Measurements from ENCODE around the gene KIAA0825.

DNA sequence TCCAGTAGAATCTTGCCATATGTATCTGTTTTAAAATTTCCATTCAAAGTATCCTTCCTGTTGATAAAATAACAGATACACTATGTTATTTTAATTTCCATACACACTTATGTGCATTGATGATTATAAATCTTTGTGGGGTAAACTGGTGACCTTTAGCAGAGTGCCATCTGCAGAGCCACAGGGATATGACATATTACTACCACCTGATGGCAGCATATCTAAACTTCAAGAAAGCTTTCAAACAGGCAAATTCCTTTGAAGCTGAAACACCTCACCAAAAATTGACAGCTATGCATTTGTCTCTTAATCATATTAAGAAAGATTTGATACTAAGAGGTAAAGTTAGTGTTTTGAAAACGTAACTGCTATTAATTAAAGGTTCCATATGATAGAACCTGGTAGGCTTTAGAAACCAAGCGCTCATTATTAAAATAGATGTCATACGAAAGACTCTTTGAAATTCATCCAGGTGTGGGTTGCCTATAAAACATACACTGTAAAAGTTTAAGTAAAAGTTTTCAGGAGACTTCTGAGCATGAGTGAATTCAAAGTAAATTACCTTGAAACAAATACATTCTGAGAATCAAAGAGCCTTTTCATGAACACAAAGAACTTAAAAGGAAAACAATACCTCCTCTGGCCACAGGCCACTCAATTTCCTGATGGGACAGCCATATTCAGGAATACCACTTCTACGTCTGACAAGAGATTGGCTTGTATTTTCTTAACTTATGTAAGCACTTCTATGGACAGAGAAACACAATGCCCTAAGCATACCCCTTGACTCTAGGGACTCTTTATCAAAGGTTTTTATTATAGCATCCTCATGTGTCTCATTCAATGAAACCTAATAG lies 93.3 kb downstream of the KIAA0825 start:
- TF ChIP-seq CTCF (IDR thresholded peaks at IDR 0.05; ENCODE audit: low read length) = peak; percentile 83
- TF ChIP-seq EZH2 (IDR thresholded peaks at IDR 0.05; ENCODE audit: borderline replicate concordance, low read length) = no peak
